K562 (cell line): ENCODE data around the gene PSMD8. TPM values are rescaled to one million over a fixed set of nuclear protein-coding genes. Genes with fewer than 3 reads are reported as not detected.

Experiments used
- BCOR ChIP-seq: fragments of 450-650 bp; IDR thresholded peaks from 2 replicates; pipeline ENCODE4 v1.6.1; 2016
- BRD9 ChIP-seq: fragments of 450-650 bp; IDR thresholded peaks from 2 replicates; pipeline ENCODE4 v1.6.1; 2018; ENCODE audit warnings: low read depth; ENCODE audit not compliant: partially characterized antibody
- HDAC1 ChIP-seq, 2 experiments: fragments of 450-650 bp; IDR thresholded peaks; 2 replicates each; pipeline ENCODE4 v1.6.1; 2016 to 2017; ENCODE audit warnings: inconsistent platforms in 1 of 2, mild to moderate bottlenecking in 1 of 2, moderate library complexity in 1 of 2
- ID3 ChIP-seq, 2 experiments: fragments of 250-450 bp in 1 of 2; fragments of 450-650 bp in 1 of 2; sonication (Bioruptor Pico) in 1 of 2; IDR thresholded peaks; 2 replicates each; pipeline versions ENCODE4 v1.6.1 to v1.8.0; 2016 to 2021; ENCODE audit warnings: mild to moderate bottlenecking in 2 of 2, moderate library complexity in 2 of 2, missing compliant biosample characterization in 1 of 2, missing genetic modification characterization in 1 of 2
- KDM4B ChIP-seq, 2 experiments: fragments of 450-650 bp in 1 of 2; sonication (generic) in 1 of 2; IDR thresholded peaks; 2 replicates each; pipeline ENCODE4 v1.6.1; 2016 to 2017; ENCODE audit warnings: borderline replicate concordance in 2 of 2, antibody characterized with exemption in 1 of 2, low read depth in 1 of 2, mild to moderate bottlenecking in 1 of 2
- MAX ChIP-seq: sonication (generic); formaldehyde crosslinking; IDR thresholded peaks from 2 replicates; pipeline ENCODE4 v1.9.0; 2022; ENCODE audit warnings: mild to moderate bottlenecking, missing genetic modification reagents
- MCM3 ChIP-seq: fragments of 450-650 bp; IDR thresholded peaks from 2 replicates; pipeline ENCODE4 v1.6.1; 2016
- MTA2 ChIP-seq: fragments of 450-650 bp; IDR thresholded peaks from 2 replicates; pipeline ENCODE4 v1.6.1; 2016; ENCODE audit warnings: low read depth
- SMARCE1 ChIP-seq: fragments of 450-650 bp; IDR thresholded peaks from 2 replicates; pipeline ENCODE4 v1.7.1; 2016; ENCODE audit warnings: mild to moderate bottlenecking
- THRB ChIP-seq: fragments of 450-650 bp; formaldehyde crosslinking; conservative IDR thresholded peaks from 2 replicates; pipeline ENCODE4 v1.4.0; 2022; ENCODE audit warnings: mild to moderate bottlenecking, missing genetic modification characterization
- ZBTB40 ChIP-seq, 2 experiments: fragments of 450-650 bp in 1 of 2; sonication (generic) in 1 of 2; formaldehyde crosslinking in 1 of 2; IDR thresholded peaks; 2 replicates each; pipeline versions ENCODE4 v1.7.1 to v1.9.0; 2016 to 2022; ENCODE audit warnings: inconsistent platforms in 1 of 2, mild to moderate bottlenecking in 1 of 2, missing genetic modification reagents in 1 of 2
- ZBTB7A ChIP-seq: IDR thresholded peaks from 2 replicates; pipeline ENCODE4 v1.6.1; 2011; ENCODE audit warnings: low read depth, mild to moderate bottlenecking, low read length, moderate library complexity, borderline replicate concordance; ENCODE audit not compliant: control insufficient read depth
- ZNF41 ChIP-seq: fragments of 250-450 bp; sonication (Bioruptor Pico); conservative IDR thresholded peaks from 2 replicates; pipeline ENCODE4 v1.4.0; 2020; ENCODE audit warnings: mild to moderate bottlenecking
- polyA plus RNA-seq, 8 experiments: library from polyadenylated mRNA; depleted of rRNA in 4 of 8; stranded (reverse) in 5 of 8; unstranded in 3 of 8; fragments of >200 nt; fragmentation: Nextera tagmentation in 2 of 8; fragmentation: Illumina TruSeq in 1 of 8; extraction: Ambion mirVana in 2 of 8; extraction: Trizol in 1 of 8; gene quantifications; 2 replicates each; pipeline versions ENCODE4 v1.2.1 to v1.2.3, GENCODE V29; 2011 to 2014; ENCODE audit warnings: inconsistent platforms in 1 of 8, missing spikeins in 1 of 8
- total RNA-seq, 7 experiments: library from RNA; depleted of rRNA in 6 of 7; stranded (reverse); fragments of >200 nt in 6 of 7; fragmentation: Illumina TruSeq in 2 of 7; extraction: Trizol in 2 of 7; gene quantifications; 2 replicates each; pipeline versions ENCODE4 v1.2.1 to v1.2.3, GENCODE V29; 2011 to 2021; ENCODE audit warnings: low replicate concordance in 1 of 7
- TF ChIP-seq, protein P1 (sequence below): fragments of 250-450 bp; sonication (Bioruptor Pico); IDR thresholded peaks from 2 replicates; pipeline ENCODE4 v1.5.0; 2021

Gene PSMD8
- total and polyA plus RNA-seq, 9 of the 15 experiments (the other 6 are each of a cell fraction or from before 2014, with no cell fraction given): 130 to 583 (median 315) TPM

GRCh38 chr19:38433268-38433733, 58.9 kb downstream of the PSMD8 start, which contains the start of gene RYR1 (continued):
- no peak for TF ChIP-seq ZBTB40 (IDR thresholded peaks at IDR 0.05)
- no peak for TF ChIP-seq ZBTB40 (CRISPR knock-in tag; IDR thresholded peaks at IDR 0.05)
- peak in 1 of 2 experiments; percentile 65; a peak in 2 of 4 replicates for TF ChIP-seq HDAC1 (IDR thresholded peaks at IDR 0.05)
- no peak for TF ChIP-seq BRD9
- TF ChIP-seq KDM4B (IDR thresholded peaks at IDR 0.05; ENCODE audit: borderline replicate concordance in 2 of 2, low read depth in 1 of 2): no peak
- no peak for TF ChIP-seq MAX (CRISPR knock-in tag)
- TF ChIP-seq ZNF41: no peak
- no peak for TF ChIP-seq MCM3
- TF ChIP-seq, protein P1, sequence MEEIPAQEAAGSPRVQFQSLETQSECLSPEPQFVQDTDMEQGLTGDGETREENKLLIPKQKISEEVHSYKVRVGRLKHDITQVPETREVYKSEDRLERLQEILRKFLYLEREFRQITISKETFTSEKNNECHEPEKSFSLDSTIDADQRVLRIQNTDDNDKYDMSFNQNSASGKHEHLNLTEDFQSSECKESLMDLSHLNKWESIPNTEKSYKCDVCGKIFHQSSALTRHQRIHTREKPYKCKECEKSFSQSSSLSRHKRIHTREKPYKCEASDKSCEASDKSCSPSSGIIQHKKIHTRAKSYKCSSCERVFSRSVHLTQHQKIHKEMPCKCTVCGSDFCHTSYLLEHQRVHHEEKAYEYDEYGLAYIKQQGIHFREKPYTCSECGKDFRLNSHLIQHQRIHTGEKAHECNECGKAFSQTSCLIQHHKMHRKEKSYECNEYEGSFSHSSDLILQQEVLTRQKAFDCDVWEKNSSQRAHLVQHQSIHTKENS (CRISPR knock-in tag): no peak
- TF ChIP-seq BCOR: peak; percentile 97
- no peak for TF ChIP-seq THRB
- no peak for TF ChIP-seq ID3 (CRISPR knock-in tag; IDR thresholded peaks at IDR 0.05)
- TF ChIP-seq ID3 (tag; IDR thresholded peaks at IDR 0.05): 0 out of 2 replicates have a peak, but pooled peaks have one; percentile 29
- 0 out of 2 replicates have a peak, but pooled peaks have one; percentile 34 for TF ChIP-seq SMARCE1
- no peak for TF ChIP-seq MTA2
- TF ChIP-seq ZBTB7A: peak; percentile 58; the same call in 1 of the 2 replicates
